ENCODE measurements around the gene ELOB.

GRCh38 chr16:2818272-2818876 is 41.3 kb upstream of the ELOB start:
- TF ChIP-seq, protein P1, sequence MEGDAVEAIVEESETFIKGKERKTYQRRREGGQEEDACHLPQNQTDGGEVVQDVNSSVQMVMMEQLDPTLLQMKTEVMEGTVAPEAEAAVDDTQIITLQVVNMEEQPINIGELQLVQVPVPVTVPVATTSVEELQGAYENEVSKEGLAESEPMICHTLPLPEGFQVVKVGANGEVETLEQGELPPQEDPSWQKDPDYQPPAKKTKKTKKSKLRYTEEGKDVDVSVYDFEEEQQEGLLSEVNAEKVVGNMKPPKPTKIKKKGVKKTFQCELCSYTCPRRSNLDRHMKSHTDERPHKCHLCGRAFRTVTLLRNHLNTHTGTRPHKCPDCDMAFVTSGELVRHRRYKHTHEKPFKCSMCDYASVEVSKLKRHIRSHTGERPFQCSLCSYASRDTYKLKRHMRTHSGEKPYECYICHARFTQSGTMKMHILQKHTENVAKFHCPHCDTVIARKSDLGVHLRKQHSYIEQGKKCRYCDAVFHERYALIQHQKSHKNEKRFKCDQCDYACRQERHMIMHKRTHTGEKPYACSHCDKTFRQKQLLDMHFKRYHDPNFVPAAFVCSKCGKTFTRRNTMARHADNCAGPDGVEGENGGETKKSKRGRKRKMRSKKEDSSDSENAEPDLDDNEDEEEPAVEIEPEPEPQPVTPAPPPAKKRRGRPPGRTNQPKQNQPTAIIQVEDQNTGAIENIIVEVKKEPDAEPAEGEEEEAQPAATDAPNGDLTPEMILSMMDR (IDR thresholded peaks at IDR 0.05; ENCODE audit: insufficient read depth, low read depth, low read length): no peak
- no peak for TF ChIP-seq EZH2 (IDR thresholded peaks at IDR 0.05; ENCODE audit: insufficient read depth, low read length)

Measured in astrocyte (in vitro differentiated cells and primary cell).